Kidney (tissue), 14 donors: Measurements from ENCODE around the gene B3GALT2. TPM values are rescaled to one million over a fixed set of nuclear protein-coding genes. Genes with fewer than 3 reads are reported as not detected.

Experiments used
- DNase-seq, 5 donors: peaks; one replicate each; pipeline ENCODE4 v3.0.0-alpha.2; 2013 to 2020
- FAIRE-seq: peaks from 2 replicates; lab custom pipeline; 2012; peaks lifted over from hg19 to GRCh38; lab: Jason Lieb, UNC
- H3K27ac ChIP-seq, 2 donors: one replicate each; pipeline ENCODE4 v1.7.0; 2013; ENCODE audit warnings: low read depth in 2 of 2, low read length in 2 of 2, inconsistent platforms in 1 of 2
- H3K27me3 ChIP-seq: one replicate; pipeline ENCODE4 v1.7.1; 2013; ENCODE audit warnings: low read length, inconsistent platforms; ENCODE audit not compliant: control insufficient read depth, insufficient read depth
- H3K36me3 ChIP-seq, 3 donors: one replicate each; pipeline versions ENCODE4 v1.7.0 to v1.7.1; 2013; ENCODE audit warnings: low read length in 3 of 3, control low read depth in 1 of 3, inconsistent platforms in 1 of 3; ENCODE audit not compliant: insufficient read depth in 3 of 3, control insufficient read depth in 2 of 3
- H3K4me1 ChIP-seq, 3 donors: one replicate each; pipeline versions ENCODE4 v1.7.0 to v1.7.1; 2013; ENCODE audit warnings: low read length in 3 of 3, inconsistent platforms in 1 of 3, low read depth in 1 of 3; ENCODE audit not compliant: control insufficient read depth in 2 of 3, insufficient read depth in 2 of 3
- H3K4me3 ChIP-seq, 3 donors: one replicate each; pipeline versions ENCODE4 v1.7.0 to v1.8.1; 2013; ENCODE audit warnings: low read length in 3 of 3, control low read depth in 1 of 3, inconsistent platforms in 1 of 3
- H3K9ac ChIP-seq, 3 donors: one replicate each; pipeline versions ENCODE4 v1.7.0 to v1.7.1; 2013; ENCODE audit warnings: low read length in 3 of 3, control low read depth in 1 of 3, inconsistent platforms in 1 of 3
- H3K9me3 ChIP-seq, 3 donors: one replicate each; pipeline versions ENCODE4 v1.7.0 to v1.7.1; 2013; ENCODE audit warnings: low read length in 3 of 3, control low read depth in 1 of 3, inconsistent platforms in 1 of 3; ENCODE audit not compliant: control insufficient read depth in 2 of 3, insufficient read depth in 1 of 3
- CTCF ChIP-seq: IDR thresholded peaks from 3 replicates; pipeline ENCODE4 v1.5.1; 2012; ENCODE audit warnings: mild to moderate bottlenecking, moderate library complexity, borderline replicate concordance; ENCODE audit not compliant: insufficient read depth; ENCODE audit errors: extremely low read depth
- intact Hi-C: fragments of 100-400 bp; cut with DNase I; formaldehyde crosslinking; loops from one replicate; pipeline ENCODE4 v1.11.1; 2022
- microRNA-seq: library from miRNA; unstranded; fragments of <30 nt; microRNA quantifications from one replicate; pipeline ENCODE4 v1.2.0, GENCODE V29; 2020
- polyA plus RNA-seq: library from polyadenylated mRNA; stranded (reverse); fragments of 350-450 nt; fragmentation: Illumina TruSeq; extraction: RNeasy Lipid Tissue Mini Kit (QIAGEN cat#74804); gene quantifications from one replicate; pipeline ENCODE4 v1.2.3, GENCODE V29; 2014; ENCODE audit warnings: low read depth, low replicate concordance; ENCODE audit not compliant: insufficient read depth
- total RNA-seq: library from RNA; stranded (reverse); fragmentation: NEBNext Ultra II Directional; extraction: Animal tissue kit (Norgen Biotek cat#: 25700); gene quantifications from one replicate; pipeline ENCODE4 v1.2.1, GENCODE V29; 2021
- donor health status: control.
- donor health status: control.
- donor health status: control.
- donor health status: control.
- donor health status: control.
- donor health status: DM: yes; HTN: yes; CAD: no.
- donor health status: Normal renal cell carcinoma (clear cell type).

Gene B3GALT2
- total and polyA plus RNA-seq, 2 donors from 2014 or later = 0.25 to 2.2 TPM

- no peak for DNase-seq
- FAIRE-seq = no peak
- Histone ChIP-seq H3K4me3 (no peak overlapping the region), H3K9me3 (no peaks in the 10 kb centered on the region), H3K27ac (no peak overlapping the region), H3K36me3 (peaks cover 7 to 25% (median 17%) of the 10 kb centered on the region in 3 donors), H3K4me1 (peaks cover 0 to 2% (median 0%) of the 10 kb centered on the region in 3 donors), H3K9ac (no peak overlapping the region), H3K27me3 (no peaks in the 10 kb centered on the region)
- TF ChIP-seq CTCF = no peak
- intact Hi-C loops = no loop called here
These were observed 46.2 kb downstream of the B3GALT2 start for GRCh38 chr1:193140254-193140653.

- no peaks in the 10 kb centered on the region for H3K9me3 ChIP-seq
- H3K9ac ChIP-seq = no peak overlapping the region
- intact Hi-C loops = no loop called here
- FAIRE-seq (no peak), DNase-seq (no peak)
- TF ChIP-seq CTCF = no peak
- H3K27ac ChIP-seq = no peak overlapping the region
- H3K27me3 ChIP-seq = no peaks in the 10 kb centered on the region
- H3K4me1 ChIP-seq = no peaks in the 10 kb centered on the region
- no peak overlapping the region for H3K4me3 ChIP-seq
- peaks cover 4 to 36% (median 17%) of the 10 kb centered on the region in 3 donors for H3K36me3 ChIP-seq
These were observed 55.0 kb downstream of the B3GALT2 start for GRCh38 chr1:193131266-193131860.

Small RNAs within 50 kb of the gene (microRNA-seq; reads per million reads assigned to microRNA genes)
- not detected for gene MIR1278

Other genes starting within 250 kb of the B3GALT2 start
- gene UCHL5, start 127.3 kb downstream of the B3GALT2 start, total RNA-seq = 26.4 TPM
- gene UCHL5, start 127.3 kb downstream of the B3GALT2 start, polyA plus RNA-seq = 15.2 TPM
- gene RO60, start 127.0 kb downstream of the B3GALT2 start, total RNA-seq = 72.0 TPM
- 4.8 TPM for gene RO60, start 127.0 kb downstream of the B3GALT2 start, polyA plus RNA-seq
- gene GLRX2, start 81.2 kb downstream of the B3GALT2 start, total RNA-seq = 15.6 TPM
- 25.3 TPM for gene GLRX2, start 81.2 kb downstream of the B3GALT2 start, polyA plus RNA-seq
- 73.1 TPM for gene CDC73, start 64.6 kb downstream of the B3GALT2 start, total RNA-seq
- gene CDC73, start 64.6 kb downstream of the B3GALT2 start, polyA plus RNA-seq = 11.4 TPM